Measurements from ENCODE around the gene ARPC5.
A peak's percentile ranks its signal among the peaks of the same experiment; 100 is the strongest.
"Not testable (repeated sequence)": the region's sequence is repeated elsewhere in the genome, so short reads cannot be mapped to it uniquely, and the experiment has no call there.

The ARPC5 gene

DNA sequence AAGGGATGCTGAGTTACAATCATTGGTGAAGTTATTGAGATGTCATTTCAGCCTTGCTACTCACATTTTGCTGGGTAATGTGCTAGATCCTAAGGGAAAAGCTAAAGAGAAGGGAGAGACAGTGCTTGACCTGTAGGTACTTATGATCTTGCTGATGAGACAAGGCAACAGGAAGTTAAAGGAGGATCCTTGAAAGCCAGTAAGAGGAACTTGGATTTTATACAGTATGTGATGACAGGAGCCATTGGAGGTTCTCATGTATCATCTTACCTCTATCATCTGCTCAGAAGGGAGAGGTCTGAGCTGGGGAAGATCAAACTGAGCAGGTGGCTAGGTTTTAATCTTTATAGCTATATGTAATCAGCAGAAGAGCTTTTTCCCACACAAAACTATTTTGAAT is 11.2 kb upstream of the ARPC5 start:
- DNase-seq (ENCODE audit: low read depth), result no peak

GRCh38 chr1:183645531-183645930 is 9.9 kb upstream of the ARPC5 start:
- DNase-seq (ENCODE audit: low read depth), result peak; percentile 32

DNA sequence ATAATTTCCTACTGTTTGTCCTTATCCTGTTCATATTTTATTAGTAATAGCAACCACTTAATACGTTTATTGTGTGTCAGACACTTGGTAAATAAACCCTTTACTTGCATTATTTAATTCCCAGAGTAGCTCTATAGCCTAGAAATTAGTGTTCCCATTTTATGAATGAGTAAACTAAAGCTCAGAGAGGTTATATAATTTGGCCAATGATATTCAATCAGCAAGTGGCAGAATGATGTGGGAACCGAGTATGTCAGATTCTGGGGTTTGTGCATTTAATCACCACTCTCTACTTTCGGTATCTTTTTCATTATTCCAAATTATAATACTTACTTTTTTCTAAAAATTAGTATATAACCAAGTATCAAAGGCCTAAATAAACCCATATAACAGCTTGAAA is 6.6 kb upstream of the ARPC5 start:
- DNase-seq (ENCODE audit: low read depth), result no peak

DNA sequence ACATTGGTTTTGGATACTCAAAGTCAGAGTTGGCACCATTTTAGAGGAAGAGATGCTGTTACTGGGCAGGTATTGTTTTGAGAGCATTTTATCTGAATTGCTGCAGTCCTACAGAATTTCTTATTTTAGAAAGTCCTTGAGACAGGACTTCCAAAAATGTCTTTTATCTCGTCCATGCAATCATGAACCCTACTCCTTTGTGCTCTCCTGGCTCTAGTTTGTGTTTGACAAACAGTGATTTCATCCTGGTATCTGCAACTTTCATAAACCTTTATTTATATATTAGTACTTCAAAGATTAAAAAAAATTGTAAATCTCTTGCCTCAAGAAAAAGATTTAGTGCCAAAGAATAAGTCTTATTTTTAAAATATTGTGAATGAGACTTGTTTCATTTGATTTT is 4.6 kb upstream of the ARPC5 start:
- no peak for DNase-seq (ENCODE audit: low read depth)

- no peak for DNase-seq (ENCODE audit: low read depth)
Observed at GRCh38 chr1:183638649-183639387, 3.2 kb upstream of the ARPC5 start.

GRCh38 chr1:183636783-183637182 is 1.2 kb upstream of the ARPC5 start:
- no peak for DNase-seq (ENCODE audit: low read depth)

GRCh38 chr1:183636334-183636682 is 725 bp upstream of the ARPC5 start:
- no peak for DNase-seq (ENCODE audit: low read depth)

GRCh38 chr1:183635099-183635605 is 431 bp downstream of the ARPC5 start:
- DNase-seq (ENCODE audit: low read depth), result peak; percentile 18

DNA sequence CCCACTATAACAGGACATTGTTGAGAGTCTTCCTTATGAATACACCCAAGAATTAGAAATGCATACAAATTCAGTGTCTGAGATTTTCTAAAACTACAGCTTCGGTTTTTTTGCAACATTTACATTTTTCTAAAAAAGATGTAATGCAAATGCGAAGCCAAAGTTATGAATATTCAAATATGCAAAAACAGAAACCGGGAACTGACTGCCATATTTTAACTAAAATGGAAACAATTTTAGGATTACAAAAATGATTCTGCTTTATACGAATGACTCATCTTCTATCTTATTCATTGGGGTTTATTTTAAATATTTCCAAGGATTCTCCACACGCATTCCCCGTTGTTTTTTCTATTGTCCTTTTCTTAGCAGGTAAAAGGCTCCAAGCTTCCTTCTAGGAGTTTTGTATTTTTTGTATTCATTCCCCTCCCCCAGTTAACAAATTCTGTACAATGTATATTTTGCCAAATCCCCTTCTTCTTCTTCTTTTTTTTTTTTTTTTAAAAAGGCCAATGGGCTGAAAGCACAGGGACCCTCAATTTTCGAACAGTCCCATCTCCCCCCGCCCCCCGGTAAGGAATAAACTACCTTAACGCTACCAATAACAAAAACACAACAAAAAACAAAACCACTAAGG is 1.0 kb downstream of the ARPC5 start:
- DNase-seq (ENCODE audit: low read depth), result no peak

DNA sequence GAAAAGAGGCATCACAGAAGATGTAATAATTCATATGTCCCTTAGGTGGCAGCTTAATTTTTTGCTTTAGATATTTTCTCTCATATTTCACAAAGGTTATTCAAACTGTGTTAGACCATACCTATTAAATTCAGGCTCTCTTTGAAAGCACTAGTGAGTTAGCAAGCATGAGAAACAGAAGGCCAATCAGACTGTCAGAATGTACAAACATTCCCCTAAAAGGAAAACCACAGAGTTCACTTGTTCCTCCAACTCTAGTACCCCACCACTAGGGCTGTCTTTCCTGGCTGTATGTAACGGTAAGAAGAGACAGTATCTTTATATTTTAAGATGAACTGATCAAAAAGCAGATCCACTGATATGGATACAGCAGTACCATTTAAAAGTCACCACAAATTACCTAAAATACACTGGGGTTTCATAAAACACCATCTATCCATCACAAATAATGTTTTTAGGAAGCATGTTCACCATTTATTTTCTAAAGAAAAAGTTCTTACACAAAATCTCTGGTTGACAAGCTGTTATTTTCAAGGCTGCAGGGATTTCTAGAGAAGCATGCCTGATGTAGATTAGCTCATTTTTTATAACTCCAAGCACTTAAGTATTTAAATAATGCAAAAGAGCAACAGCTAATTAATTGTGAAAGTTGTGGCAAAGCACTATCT is 1.8 kb downstream of the ARPC5 start:
- peak; percentile 48 for DNase-seq (ENCODE audit: low read depth)

- DNase-seq (ENCODE audit: low read depth), result no peak
Observed at GRCh38 chr1:183632964-183633363, 2.6 kb downstream of the ARPC5 start.

DNA sequence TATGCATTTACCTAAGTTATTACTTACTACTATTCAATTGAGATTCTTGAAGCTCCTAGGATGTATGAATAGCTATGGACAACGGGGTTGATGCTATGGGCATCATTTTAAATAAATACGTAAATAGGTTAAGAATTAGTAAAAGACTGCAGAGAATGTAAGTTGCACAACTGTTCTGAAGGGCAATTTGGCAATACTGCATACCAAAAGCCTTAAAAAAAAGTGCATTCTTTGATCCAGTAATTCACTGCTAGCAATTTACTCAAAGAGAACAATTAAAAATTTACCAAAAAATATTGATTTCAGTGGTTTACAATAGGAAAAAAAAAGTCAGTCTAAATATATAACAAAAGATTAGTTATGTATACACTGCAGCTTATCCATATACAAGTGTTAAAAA is 3.5 kb downstream of the ARPC5 start:
- no peak for DNase-seq (ENCODE audit: low read depth)

- no peak for DNase-seq (ENCODE audit: low read depth)
Observed at GRCh38 chr1:183630748-183631147, 4.8 kb downstream of the ARPC5 start.

- DNase-seq (ENCODE audit: low read depth), result no peak
Observed at GRCh38 chr1:183628537-183628936, 7.0 kb downstream of the ARPC5 start.

DNA sequence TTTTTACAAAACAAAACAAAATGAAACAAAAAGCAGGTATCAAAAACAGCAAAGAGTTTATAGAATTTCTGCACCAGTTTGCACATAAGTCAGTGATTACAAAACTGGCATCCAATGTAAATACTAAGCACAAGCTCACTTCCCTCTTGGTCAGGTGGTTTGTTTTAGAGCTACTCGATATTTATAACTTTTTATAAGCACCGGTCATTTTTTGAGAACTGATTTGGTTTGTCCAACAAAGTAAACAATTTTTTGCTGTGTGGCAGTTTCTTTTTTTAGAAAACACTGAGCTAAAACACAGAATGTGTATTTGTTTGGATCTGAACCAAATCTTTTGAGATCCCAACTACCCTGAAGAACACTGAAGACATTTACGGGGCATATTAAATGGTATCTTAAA is 9.3 kb downstream of the ARPC5 start:
- not testable (repeated sequence) for DNase-seq (ENCODE audit: low read depth)

DNA sequence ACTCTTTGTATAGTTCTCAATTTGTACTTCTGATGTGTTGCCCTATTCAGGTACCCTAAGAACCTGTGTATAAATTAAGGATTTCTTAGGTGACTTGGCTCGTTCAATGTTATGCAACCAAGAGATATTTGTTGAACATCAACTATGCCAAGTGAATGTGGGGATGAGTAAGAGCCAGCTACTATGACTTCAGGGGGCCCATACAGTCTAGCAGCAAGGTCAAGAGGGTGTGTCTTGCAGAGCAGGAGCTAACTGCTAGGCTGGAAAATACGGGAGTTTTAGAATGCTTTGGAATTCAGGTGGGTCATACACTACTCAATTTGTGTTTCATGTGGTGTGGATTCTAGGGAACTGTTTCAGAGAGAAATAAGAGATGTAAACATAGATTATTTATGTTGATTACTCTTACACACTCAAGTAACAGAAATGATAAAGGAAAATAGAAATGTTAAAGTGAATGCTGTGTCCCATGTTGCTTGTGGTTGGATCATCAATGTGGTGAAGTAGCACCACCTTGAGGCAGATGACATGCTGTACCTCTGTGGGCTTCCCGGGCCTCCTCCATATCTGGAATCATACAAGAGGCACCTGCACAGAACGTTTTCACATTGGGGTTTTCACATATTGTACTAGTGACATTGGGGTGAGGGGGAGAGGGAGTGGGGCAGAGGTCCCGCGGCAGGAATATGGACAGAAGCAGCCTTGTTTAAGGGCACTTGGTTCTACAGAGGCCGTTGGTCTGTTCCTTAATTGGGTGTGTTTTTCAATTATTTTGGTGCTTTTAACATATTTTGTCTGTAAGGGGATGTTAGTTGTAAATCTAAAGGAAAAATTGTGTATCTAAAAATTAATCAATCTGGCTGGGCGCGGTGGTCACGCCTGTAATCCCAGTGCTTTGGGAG is 12.4 kb downstream of the ARPC5 start:
- peak; percentile 29 for DNase-seq (ENCODE audit: low read depth)

- no peak for DNase-seq (ENCODE audit: low read depth)
Observed at GRCh38 chr1:183622013-183622412, 13.6 kb downstream of the ARPC5 start.

DNA sequence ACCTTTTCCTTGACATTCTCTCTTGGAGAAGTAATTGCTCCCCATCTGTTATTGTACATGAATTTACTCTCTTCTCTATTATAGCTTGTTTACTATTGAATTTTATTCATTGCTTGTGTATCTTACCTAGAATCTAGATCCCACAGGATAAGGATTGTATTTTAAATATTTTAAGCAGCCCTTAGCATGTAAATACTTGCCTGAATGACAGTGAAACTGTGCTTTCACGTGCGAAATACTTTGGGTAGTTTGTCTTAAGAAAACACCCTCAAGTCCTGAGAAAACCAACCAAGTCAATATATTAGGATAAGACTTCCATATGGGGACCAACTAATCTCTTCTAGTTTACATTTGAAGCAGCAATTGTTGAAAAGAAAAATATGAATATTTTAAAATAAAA is 15.3 kb downstream of the ARPC5 start:
- no peak for DNase-seq (ENCODE audit: low read depth)

DNA sequence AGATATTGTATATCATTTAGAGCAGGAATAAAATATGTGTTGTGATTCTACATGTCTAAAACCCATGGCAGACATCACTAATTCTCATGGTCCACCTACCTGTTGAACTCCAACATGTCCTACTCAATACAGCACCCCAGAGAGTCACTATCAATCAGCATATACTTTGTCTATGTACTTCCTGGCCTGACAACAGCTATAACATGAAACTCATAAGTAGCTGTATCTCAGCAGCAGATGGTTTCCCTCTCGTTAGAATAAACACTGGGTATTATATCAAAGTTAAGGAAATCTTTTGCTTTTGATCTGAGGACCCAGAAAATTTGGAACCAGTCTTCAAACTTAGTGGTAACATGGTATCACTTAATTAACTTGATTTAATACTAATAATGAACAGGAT is 15.8 kb downstream of the ARPC5 start:
- no peak for DNase-seq (ENCODE audit: low read depth)

DNA sequence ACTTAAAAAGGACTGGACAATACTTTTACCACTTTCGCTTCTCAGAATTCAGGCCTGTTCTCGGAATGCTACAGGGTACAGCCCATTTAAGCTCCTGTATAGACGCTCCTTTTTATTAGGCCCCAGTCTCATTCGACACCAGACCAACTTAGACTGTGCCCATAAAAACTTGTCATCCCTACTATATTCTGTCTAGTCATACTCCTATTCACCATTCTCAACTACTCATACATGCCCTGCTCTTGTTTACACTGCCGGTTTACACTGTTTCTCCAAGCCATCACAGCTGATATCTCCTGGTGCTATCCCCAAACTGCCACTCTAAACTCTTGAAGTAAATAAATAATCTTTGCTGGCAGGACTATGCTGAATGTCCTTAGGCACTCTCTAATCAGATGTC is 17.4 kb downstream of the ARPC5 start:
- DNase-seq (ENCODE audit: low read depth), result not testable (repeated sequence)

DNA sequence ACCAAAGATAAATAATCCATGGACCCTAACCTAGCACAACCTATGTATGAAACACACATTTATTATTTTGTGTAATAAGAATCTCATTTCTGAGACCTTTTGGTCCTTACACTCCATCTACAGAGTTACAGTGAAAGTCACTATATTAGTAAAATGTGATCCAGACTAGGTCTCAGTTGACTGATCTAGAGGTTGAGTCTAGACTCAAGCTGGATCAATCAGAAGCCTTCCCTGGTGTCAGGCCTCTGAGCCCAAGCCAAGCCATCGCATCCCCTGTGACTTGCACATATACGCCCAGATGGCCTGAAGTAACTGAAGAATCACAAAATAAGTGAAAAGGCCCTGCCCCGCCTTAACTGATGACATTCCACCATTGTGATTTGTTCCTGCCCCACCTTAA is 22.6 kb downstream of the ARPC5 start:
- DNase-seq (ENCODE audit: low read depth), result not testable (repeated sequence)

DNA sequence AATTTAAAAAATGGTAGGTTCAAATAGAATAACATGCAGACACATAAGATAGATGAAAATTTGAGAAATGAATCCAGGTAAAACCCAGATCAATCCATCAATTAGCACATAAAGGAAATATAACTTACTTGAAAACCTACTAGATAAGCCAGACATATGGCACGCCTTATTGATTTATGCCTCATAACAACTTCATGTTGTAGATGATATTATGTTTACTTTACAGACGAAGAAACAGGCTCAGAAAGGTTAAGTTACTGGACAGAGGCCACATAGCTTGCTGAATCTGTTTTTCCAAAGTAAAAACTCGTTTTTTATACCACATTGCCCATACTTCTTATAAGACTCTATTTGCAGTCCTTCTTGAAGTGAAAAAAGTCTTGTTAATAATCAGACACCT is 23.2 kb downstream of the ARPC5 start:
- no peak for DNase-seq (ENCODE audit: low read depth)
